Right renal pelvis (tissue), 4 donors: ENCODE measurements around the gene TOX2. TPM values are rescaled to one million over a fixed set of nuclear protein-coding genes. Genes with fewer than 3 reads are reported as not detected.

Experiments
- DNase-seq, 4 donors: peaks; one replicate each; pipeline ENCODE4 v3.0.0-alpha.2; 2013; ENCODE audit warnings: low read depth in 4 of 4, low spot score in 3 of 4, missing footprints in 1 of 4
- polyA plus RNA-seq, 4 donors: library from polyadenylated mRNA; unstranded; fragments of 120-200 nt; gene quantifications; one replicate each; pipeline ENCODE4 v1.2.1, GENCODE V29; 2013; ENCODE audit not compliant: insufficient read length in 4 of 4

TOX2 gene
- polyA plus RNA-seq, 4 donors: 3.8 to 5.1 (median 4.2) TPM

- no peak for DNase-seq
These were observed 175.5 kb downstream of the TOX2 start for GRCh38 chr20:44089987-44090674.

- no peak for DNase-seq
These were observed 176.4 kb downstream of the TOX2 start for GRCh38 chr20:44091026-44091425.

- no peak for DNase-seq
These were observed 178.0 kb downstream of the TOX2 start for GRCh38 chr20:44092551-44093248.

GRCh38 chr20:44093249-44093582, 178.6 kb downstream of the TOX2 start:
- DNase-seq: no peak

- DNase-seq: no peak
These were observed 181.2 kb downstream of the TOX2 start for GRCh38 chr20:44095831-44096230.

GRCh38 chr20:44097521-44098255, 183.0 kb downstream of the TOX2 start:
- DNase-seq: no peak

GRCh38 chr20:44098256-44098630, 183.6 kb downstream of the TOX2 start:
- no peak for DNase-seq

- DNase-seq: no peak
These were observed 184.0 kb downstream of the TOX2 start for GRCh38 chr20:44098657-44099056.

GRCh38 chr20:44099832-44100231, 185.2 kb downstream of the TOX2 start:
- no peak for DNase-seq

GRCh38 chr20:44102582-44102981, 187.9 kb downstream of the TOX2 start:
- DNase-seq: no peak

GRCh38 chr20:44104798-44105517, 190.3 kb downstream of the TOX2 start:
- DNase-seq: no peak

GRCh38 chr20:44106615-44107014, 192.0 kb downstream of the TOX2 start:
- DNase-seq: no peak

GRCh38 chr20:44109951-44110361, 195.3 kb downstream of the TOX2 start:
- DNase-seq: no peak

- DNase-seq: no peak
These were observed 196.3 kb downstream of the TOX2 start for GRCh38 chr20:44110816-44111568.

- DNase-seq: no peak
These were observed 197.2 kb downstream of the TOX2 start for GRCh38 chr20:44111712-44112335.

- DNase-seq: no peak
These were observed 197.8 kb downstream of the TOX2 start for GRCh38 chr20:44112456-44112855.

- no peak for DNase-seq
These were observed 198.4 kb downstream of the TOX2 start for GRCh38 chr20:44112889-44113617.

- no peak for DNase-seq
These were observed 199.1 kb downstream of the TOX2 start for GRCh38 chr20:44113618-44114376.

- no peak for DNase-seq
These were observed 200.5 kb downstream of the TOX2 start for GRCh38 chr20:44115181-44115580.
